Activated B cell treated with CpG ODN at 0.5 μM for 24 hours (primary cell): ENCODE data around the gene TAS2R40. TPM values are rescaled to one million over a fixed set of nuclear protein-coding genes. Genes with fewer than 3 reads are reported as not detected.

Experiments used
- ATAC-seq: fragments of 200-7000 bp; cut with Tn5 transposase; one replicate; pipeline ENCODE4 v1.10.0; 2021; ENCODE audit warnings: low read depth, mild to moderate bottlenecking, moderate library complexity
- CTCF ChIA-PET: fragments of 350-600 bp; sonication (Branson Sonifier 250); formaldehyde crosslinking; loops from one replicate; lab custom pipeline; 2021; ENCODE audit warnings: antibody characterized with exemption; lab: Charles Lee
- POLR2A ChIA-PET: fragments of 350-600 bp; sonication (Branson Sonifier 250); formaldehyde crosslinking; loops from one replicate; lab custom pipeline; 2021; ENCODE audit warnings: antibody characterized with exemption; lab: Charles Lee
- DNase-seq: peaks from one replicate; pipeline ENCODE4 v3.0.0; 2022
- H3K27ac Mint-ChIP-seq: one replicate; pipeline ENCODE4 v1.8.0; 2020; ENCODE audit warnings: mixed read lengths
- H3K27me3 Mint-ChIP-seq: one replicate; pipeline ENCODE4 v1.8.0; 2021; ENCODE audit warnings: mixed read lengths
- H3K36me3 Mint-ChIP-seq: one replicate; pipeline ENCODE4 v1.8.0; 2021; ENCODE audit warnings: low read depth, mixed read lengths
- H3K4me1 Mint-ChIP-seq: one replicate; pipeline ENCODE4 v1.8.0; 2021; ENCODE audit warnings: mixed read lengths
- H3K4me3 Mint-ChIP-seq: one replicate; pipeline ENCODE4 v1.8.0; 2020; ENCODE audit warnings: mild to moderate bottlenecking, mixed read lengths
- H3K9me3 Mint-ChIP-seq: one replicate; pipeline ENCODE4 v1.8.0; 2020; ENCODE audit warnings: mixed read lengths
- intact Hi-C: fragments of 100-400 bp; cut with micrococcal nuclease; formaldehyde crosslinking; loops from one replicate; pipeline ENCODE4 v1.15.1; 2024
- total RNA-seq: library from RNA; stranded (reverse); gene quantifications from 2 replicates; pipeline ENCODE4 v1.2.3, GENCODE V29; 2022
- TF ChIP-seq, protein P1 (sequence below): fragments of 200-600 bp; IDR thresholded peaks from one replicate; pipeline ENCODE4 v1.8.0; 2022; ENCODE audit warnings: antibody characterized with exemption, mild to moderate bottlenecking

The TAS2R40 gene
- total RNA-seq, 1 donor from 2014 or later = not detected

DNA sequence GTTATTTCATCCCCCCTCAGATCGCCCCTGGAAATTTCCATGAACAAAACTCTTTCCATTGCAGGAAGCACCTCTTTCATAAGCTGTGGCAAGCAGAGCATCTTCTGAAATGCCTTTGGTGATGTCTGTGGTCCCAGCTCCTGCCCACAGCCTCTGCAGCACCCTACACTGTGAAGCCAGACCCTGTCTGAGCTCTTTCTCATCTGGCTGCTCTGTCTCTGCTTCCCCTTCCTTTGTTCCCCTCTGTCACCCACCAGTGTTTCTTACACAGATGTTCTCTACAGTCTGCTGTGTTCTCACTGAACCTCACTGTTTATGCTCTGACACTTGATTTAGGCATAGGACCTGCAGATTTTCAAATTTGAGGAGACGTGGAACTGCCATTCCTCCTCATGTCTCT lies 40.5 kb upstream of the TAS2R40 start:
- Mint-ChIP-seq H3K4me1 (peaks cover 43% of the 10 kb centered on the region), H3K36me3 (peaks cover 4% of the 10 kb centered on the region), H3K9me3 (peaks cover 4% of the 10 kb centered on the region), H3K4me3 (no peak overlapping the region), H3K27ac (peak overlapping the region; percentile 42), H3K27me3 (peaks cover 2% of the 10 kb centered on the region)
- ChIA-PET CTCF (no interaction called here), POLR2A (interaction anchor here (0.6 to 1.3 kb wide), 4 partner anchors 9 to 164 kb away, joined by 3 to 4 read pairs (median 3); no protein-coding TSS in a partner anchor)
- peak; percentile 91 for ATAC-seq
- no peak for DNase-seq
- TF ChIP-seq, protein P1, sequence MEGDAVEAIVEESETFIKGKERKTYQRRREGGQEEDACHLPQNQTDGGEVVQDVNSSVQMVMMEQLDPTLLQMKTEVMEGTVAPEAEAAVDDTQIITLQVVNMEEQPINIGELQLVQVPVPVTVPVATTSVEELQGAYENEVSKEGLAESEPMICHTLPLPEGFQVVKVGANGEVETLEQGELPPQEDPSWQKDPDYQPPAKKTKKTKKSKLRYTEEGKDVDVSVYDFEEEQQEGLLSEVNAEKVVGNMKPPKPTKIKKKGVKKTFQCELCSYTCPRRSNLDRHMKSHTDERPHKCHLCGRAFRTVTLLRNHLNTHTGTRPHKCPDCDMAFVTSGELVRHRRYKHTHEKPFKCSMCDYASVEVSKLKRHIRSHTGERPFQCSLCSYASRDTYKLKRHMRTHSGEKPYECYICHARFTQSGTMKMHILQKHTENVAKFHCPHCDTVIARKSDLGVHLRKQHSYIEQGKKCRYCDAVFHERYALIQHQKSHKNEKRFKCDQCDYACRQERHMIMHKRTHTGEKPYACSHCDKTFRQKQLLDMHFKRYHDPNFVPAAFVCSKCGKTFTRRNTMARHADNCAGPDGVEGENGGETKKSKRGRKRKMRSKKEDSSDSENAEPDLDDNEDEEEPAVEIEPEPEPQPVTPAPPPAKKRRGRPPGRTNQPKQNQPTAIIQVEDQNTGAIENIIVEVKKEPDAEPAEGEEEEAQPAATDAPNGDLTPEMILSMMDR = no peak
- intact Hi-C loops = no loop called here

DNA sequence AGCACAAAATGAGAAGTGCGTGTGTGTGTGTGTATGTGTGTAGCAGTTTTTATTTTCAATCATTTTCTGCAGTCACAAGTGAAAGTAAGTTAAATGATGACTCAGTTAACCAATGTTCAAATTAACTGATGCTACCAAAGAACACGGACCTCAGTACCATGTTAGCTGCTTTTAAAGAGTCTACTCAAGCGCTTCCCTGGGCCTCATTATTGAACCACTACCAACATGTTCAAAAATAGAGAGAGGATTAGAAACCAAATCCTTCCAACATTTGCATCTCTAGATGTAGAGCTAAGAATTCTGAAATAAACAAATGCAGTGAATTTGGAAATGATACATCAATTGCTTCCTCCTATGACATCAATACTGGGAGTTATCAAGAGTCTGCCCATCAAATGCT lies 38.8 kb upstream of the TAS2R40 start, which contains the start of gene TAS2R39:
Gene TAS2R39 (plus strand): TSS at position 396 of the 400 bp plus-strand sequence. CDS start 0 bp downstream, at position 396.
- Mint-ChIP-seq H3K36me3 (peaks cover 2% of the 10 kb centered on the region), H3K27me3 (peaks cover 2% of the 10 kb centered on the region), H3K9me3 (peaks cover 1% of the 10 kb centered on the region), H3K4me3 (no peak within 1 kb of the TSS), H3K27ac (no peak within 1 kb of the TSS), H3K4me1 (peaks cover 43% of the 10 kb centered on the region)
- intact Hi-C loops = no loop called here
- POLR2A ChIA-PET = no interaction called here
- no peak for DNase-seq
- TF ChIP-seq, protein P1 = no peak
- peak; percentile 47 for ATAC-seq
- CTCF ChIA-PET = interaction anchor here (1.5 to 2.0 kb wide), 2 partner anchors 32 to 174 kb away, joined by 5 to 8 read pairs; no protein-coding TSS in a partner anchor

- Mint-ChIP-seq H3K27ac (no peak overlapping the region), H3K4me1 (peaks cover 37% of the 10 kb centered on the region), H3K4me3 (no peak overlapping the region), H3K27me3 (peaks cover 2% of the 10 kb centered on the region), H3K9me3 (no peaks in the 10 kb centered on the region), H3K36me3 (no peaks in the 10 kb centered on the region)
- ChIA-PET CTCF (no interaction called here), POLR2A (no interaction called here)
- intact Hi-C loops = no loop called here
- TF ChIP-seq, protein P1 = no peak
- ATAC-seq (no peak), DNase-seq (no peak)
Observed at GRCh38 chr7:143185551-143185950, 36.3 kb upstream of the TAS2R40 start.

- H3K4me3 Mint-ChIP-seq = no peak overlapping the region
- no peaks in the 10 kb centered on the region for H3K9me3 Mint-ChIP-seq
- ChIA-PET CTCF (interaction anchor here (1.7 kb wide), 1 partner anchor 26 kb away, joined by 6 read pairs; no protein-coding TSS in a partner anchor), POLR2A (no interaction called here)
- H3K4me1 Mint-ChIP-seq = peaks cover 7% of the 10 kb centered on the region
- TF ChIP-seq, protein P1 = no peak
- no peaks in the 10 kb centered on the region for H3K36me3 Mint-ChIP-seq
- no peak overlapping the region for H3K27ac Mint-ChIP-seq
- ATAC-seq (no peak), DNase-seq (no peak)
- intact Hi-C loops = loop anchor here (1.0 kb wide), 1 partner anchor 24 kb away; no protein-coding TSS in a partner anchor
- peaks cover 2% of the 10 kb centered on the region for H3K27me3 Mint-ChIP-seq
Observed at GRCh38 chr7:143188994-143189393, 32.8 kb upstream of the TAS2R40 start.

DNA sequence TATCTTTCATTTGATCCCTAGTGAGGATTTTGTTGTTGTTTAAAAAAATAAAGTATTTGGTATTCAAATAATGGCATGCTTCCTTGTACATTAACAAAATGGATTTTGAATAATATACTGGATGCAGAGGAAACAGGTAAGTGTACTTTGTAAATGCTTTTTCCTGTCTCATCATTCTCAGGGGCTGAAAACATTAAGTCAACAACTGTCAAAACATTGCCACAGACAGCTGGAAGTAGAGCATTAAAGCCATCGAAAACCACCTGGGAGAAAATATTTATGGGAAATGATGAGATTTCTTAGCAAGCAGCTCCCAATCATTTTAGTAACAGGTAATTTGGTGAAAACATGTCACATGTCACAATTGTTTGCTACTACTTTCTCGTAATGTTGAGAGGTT lies 28.0 kb upstream of the TAS2R40 start:
- ATAC-seq = no peak
- TF ChIP-seq, protein P1 = no peak
- Mint-ChIP-seq H3K9me3 (peaks cover 3% of the 10 kb centered on the region), H3K4me1 (peaks cover under 1% of the 10 kb centered on the region), H3K36me3 (no peaks in the 10 kb centered on the region), H3K27me3 (no peaks in the 10 kb centered on the region), H3K27ac (no peak overlapping the region), H3K4me3 (no peak overlapping the region)
- ChIA-PET POLR2A (no interaction called here), CTCF (no interaction called here)
- intact Hi-C loops = no loop called here
- no peak for DNase-seq
